Ishikawa (cell line): ENCODE results near the gene HOXC4.

ENCODE experiments used
- EGR1 ChIP-seq: IDR thresholded peaks from 2 replicates; pipeline ENCODE4 v1.6.1; 2012
- NFIC ChIP-seq: IDR thresholded peaks from 2 replicates; pipeline ENCODE4 v1.6.1; 2012
- TAF1 ChIP-seq: IDR thresholded peaks from 2 replicates; pipeline ENCODE4 v1.6.1; 2012; ENCODE audit warnings: low read depth, mild to moderate bottlenecking
- YY1 ChIP-seq: IDR thresholded peaks from 2 replicates; pipeline ENCODE4 v1.6.1; 2012; ENCODE audit warnings: low read depth
- TF ChIP-seq, protein P1 (sequence below): IDR thresholded peaks from 2 replicates; pipeline ENCODE4 v1.6.1; 2012

- TF ChIP-seq TAF1, result no peak
- no peak for TF ChIP-seq YY1
- no peak for TF ChIP-seq EGR1
- TF ChIP-seq, protein P1, sequence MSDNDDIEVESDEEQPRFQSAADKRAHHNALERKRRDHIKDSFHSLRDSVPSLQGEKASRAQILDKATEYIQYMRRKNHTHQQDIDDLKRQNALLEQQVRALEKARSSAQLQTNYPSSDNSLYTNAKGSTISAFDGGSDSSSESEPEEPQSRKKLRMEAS, result no peak
- TF ChIP-seq NFIC, result no peak
These were observed 12.4 kb upstream of the HOXC4 start for GRCh38 chr12:54041097-54041690.
